NCI-H774 (cell line): ENCODE data around the gene NTRK3.

Source experiments
- DNase-seq: peaks from one replicate; lab custom pipeline; 2025; lab: John Stamatoyannopoulos, UW

NTRK3 gene

GRCh38 chr15:87940768-87941167, 315.8 kb downstream of the NTRK3 start:
- DNase-seq, result no peak

GRCh38 chr15:87939848-87940457, 316.6 kb downstream of the NTRK3 start:
- no peak for DNase-seq

- no peak for DNase-seq
These were observed 318.5 kb downstream of the NTRK3 start for GRCh38 chr15:87938031-87938430.

GRCh38 chr15:87935583-87935982, 321.0 kb downstream of the NTRK3 start:
- no peak for DNase-seq

GRCh38 chr15:87931584-87931983, 325.0 kb downstream of the NTRK3 start:
- no peak for DNase-seq

- DNase-seq, result no peak
These were observed 326.1 kb downstream of the NTRK3 start for GRCh38 chr15:87930457-87930856.

DNA sequence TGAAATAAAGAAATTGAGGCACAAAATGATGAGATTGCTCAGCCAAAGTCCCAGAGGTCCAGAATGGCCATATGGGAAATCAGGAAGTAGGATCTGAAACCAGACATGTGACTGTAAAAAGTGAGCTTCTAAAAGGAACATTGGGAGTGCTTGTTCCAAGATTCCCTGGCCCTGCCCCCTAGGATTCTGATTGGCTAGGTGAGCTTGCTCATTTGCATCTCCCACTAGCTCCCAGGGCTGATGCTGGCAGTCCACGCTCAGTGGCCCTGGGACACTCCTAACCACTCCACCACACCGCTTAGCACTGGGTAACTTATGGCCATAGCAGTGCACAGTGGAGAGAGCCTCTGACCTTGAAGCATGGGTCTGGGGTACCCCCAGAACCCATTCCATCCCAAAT, 326.7 kb downstream of the NTRK3 start:
- no peak for DNase-seq

DNA sequence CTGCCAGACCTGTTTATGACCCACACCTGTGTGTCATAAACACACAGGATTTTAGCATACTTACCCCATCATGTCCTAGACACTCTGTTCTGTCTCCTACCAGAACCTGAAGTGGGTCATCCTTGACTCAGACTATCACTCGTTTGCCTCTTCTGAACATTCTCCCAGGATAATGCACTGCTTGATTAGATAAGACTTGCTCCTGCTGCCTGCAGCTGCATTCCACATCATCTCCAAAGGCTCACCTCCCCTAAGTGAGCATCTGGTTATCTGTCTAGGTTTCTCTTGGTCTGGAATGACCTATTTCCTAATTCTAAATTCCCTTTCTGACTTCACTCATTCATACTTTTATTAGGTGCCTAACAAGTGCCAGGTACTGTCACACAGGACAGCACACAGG, 332.1 kb downstream of the NTRK3 start:
- no peak for DNase-seq

DNA sequence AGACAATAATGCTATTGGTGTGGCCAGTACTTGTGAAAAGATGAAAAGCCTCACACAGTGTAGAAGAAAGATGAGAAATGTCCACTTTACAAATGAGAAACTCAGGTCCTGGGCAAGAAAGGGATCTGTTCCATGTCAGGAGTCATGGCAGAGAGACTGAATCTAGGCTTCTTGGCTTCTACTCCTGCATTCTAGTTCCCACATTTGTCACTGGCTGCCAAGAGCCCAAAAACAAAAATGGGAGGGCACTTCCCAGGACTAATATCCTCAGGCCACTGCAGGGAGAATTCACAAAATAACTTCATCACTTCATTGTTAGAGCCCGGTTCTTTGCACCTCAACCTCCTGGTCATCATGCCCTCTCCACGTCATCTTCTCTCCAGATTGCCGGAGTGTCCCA, 337.5 kb downstream of the NTRK3 start:
- DNase-seq, result no peak

- DNase-seq, result no peak
These were observed 339.1 kb downstream of the NTRK3 start for GRCh38 chr15:87917480-87917879.

DNA sequence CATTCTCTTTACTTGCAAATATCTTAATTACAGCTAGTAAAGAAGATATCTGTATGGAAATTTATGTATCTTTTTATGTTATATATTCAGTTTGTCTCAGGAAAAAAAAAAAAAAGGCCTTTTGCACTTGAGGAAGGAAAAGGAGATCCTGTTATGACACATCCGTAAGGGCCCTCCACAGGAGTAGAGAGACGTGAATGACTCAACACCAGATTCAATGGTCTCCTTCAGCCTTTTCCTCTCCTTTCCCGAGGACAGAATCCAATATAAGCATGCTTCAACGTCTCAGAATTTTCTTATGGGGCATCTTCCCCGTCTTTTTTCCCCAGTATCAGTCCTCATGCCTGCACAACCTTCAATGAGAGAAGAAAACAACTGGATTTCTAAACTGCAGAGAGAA, 340.3 kb downstream of the NTRK3 start:
- DNase-seq, result no peak

GRCh38 chr15:87910301-87910700, 346.2 kb downstream of the NTRK3 start:
- DNase-seq, result no peak

DNA sequence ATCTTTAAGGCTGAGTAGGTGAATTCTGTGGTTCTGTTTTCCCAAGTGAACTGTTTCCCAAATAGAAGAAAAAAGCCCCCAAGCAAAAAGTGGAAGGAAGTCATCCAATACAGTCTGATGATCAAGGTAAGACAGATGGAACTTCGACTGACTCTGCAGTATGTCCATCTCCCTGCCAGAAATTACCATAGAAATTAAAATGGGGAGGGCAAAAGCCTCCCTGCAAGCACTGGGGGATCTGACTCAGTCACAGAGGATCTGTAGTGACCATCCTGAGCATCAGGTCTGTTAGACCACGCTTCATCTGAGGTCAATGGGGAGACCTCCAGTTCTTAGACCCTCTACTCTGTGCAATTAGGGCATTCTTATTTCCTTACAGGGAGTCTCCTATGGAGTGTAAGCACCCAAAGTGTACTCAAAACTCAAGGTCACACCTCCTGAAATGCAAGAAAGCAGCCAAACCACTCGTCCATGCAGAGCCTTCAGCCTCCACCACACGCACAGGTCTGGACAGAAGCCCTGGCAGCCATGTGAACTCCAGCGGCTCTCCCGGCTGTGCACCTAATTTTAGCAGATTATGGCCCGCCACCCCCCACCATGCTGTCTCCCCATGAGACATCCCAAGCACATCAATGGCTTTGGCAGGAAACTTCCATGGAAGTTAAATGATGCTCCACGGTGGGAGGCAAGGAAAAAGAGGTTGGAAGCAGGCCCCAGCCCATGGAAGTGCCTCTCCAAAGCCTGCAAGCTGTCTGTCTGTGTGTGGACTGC, 348.7 kb downstream of the NTRK3 start:
- no peak for DNase-seq

DNA sequence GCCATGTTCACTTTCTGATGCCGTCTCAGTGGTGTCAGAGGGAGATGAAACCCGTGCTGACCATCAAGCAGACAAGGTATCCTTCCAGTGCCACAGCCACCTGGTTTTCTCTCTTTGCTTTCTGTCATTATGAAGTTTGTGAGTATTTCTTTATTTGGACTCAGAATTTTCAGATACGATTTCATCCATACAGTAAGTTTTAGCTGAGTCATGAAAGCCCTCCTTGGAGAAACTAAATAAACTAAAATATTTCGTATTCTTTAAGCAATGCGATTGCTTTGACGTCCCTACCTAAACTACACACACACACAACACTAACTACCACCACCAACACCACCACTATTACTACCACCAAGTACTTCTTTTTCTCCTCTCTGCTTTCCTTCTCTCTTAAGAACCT, 350.1 kb downstream of the NTRK3 start:
- no peak for DNase-seq

DNA sequence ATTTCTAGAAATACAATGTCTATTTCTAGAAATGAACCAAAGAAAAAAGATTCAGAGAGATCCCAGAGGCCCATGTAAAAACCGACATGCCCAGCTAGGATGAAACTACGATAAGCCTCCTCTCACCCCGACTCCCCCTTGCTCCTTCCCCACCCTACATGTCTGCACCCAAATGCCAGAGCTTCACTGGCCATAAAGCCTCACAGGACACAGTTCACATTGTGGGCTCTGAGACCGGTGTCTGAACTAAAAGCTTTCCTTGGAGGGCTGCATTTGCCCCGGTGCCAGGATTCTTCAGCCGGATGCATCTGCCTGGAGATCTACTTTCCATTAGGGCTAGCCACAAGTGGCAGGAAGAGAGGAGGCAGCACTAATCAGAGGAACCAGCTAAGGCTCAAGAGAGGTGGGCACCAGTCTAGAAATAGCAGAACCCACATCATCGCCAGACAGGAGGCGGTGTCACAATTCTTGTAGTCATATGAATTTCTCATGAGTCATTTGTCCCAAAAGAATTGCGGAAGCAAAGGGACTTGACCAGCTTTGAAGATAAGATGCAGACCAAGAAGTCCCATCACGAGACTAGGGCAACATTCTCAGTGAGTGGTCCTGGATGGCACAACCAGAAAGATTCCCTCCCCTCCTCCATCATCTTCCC, 353.6 kb downstream of the NTRK3 start:
- no peak for DNase-seq

DNA sequence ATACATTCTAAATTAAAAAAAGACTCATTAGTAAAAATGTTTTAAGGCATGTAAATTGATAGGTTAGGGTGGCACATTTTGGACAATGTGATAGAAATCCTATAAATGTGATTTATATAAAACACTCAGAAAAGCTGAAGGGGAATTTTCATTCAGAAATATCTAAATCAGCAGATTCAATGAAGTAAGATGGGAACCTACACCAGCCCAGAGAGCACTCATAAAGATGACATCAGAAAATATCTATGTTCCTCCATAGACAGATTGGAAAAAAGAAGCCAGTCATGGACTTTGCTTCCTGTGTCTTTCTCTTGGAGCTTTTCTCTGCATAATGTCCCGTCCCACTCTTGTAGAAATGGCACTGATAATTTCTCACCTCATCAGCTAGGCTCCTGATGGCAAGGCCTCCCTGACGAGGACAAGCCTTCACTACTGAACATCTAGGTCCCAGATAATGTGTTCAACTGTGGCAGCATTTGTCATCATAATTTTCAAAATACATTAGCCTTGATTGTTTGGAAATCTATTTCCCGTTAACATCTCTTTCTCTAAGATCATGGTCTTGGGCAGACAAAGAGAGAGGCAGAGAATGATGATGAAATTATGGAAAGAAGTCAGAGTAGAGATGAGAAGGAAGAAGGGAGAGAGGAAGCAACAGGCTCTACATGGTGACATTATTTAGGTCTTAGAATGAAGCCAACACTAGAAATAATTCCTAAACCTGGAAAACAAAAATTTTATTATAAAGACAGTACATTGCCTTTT, 354.4 kb downstream of the NTRK3 start:
- no peak for DNase-seq

GRCh38 chr15:87901008-87901407, 355.5 kb downstream of the NTRK3 start:
- DNase-seq, result no peak

DNA sequence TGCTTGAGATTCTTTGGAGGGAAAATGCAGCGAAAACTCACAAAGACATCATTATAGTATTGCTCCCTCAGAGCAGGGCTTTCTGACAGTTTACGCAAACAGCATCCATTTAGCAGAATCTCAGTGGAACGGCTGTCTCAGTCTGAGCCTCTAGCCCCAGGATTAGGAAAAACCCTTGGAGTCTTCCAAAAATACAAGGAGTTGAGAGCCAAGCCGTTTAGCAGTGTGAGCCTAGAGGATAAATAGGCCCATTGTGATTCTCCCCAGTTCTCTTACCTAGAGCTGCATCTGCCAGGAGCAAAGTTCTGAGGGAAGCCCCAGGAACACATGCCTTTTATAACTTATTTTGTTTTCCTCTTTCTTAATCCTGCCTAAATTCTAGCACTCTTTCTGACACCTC, 359.6 kb downstream of the NTRK3 start:
- no peak for DNase-seq

- DNase-seq, result no peak
These were observed 369.4 kb downstream of the NTRK3 start for GRCh38 chr15:87887177-87887576.

DNA sequence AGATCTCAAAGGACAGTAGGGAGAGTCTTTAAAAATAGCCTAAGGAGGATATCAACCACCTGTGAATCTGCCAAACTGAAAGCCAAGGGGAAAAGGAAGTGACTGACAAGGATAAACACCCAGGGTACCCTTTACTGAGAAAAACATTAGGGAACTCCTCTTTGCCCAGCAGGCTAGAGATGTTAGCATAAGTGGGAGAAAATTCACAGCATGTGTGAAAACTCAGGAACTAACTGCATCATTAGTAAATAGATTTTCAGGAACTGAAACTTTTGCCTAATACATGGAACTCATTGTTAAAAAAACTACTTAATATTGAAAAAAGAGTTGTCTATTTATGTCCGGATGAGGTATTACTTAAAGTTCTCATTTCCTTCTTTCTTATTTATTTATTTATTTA, 375.5 kb downstream of the NTRK3 start:
- DNase-seq, result no peak

GRCh38 chr15:87877822-87878542, 378.6 kb downstream of the NTRK3 start:
- DNase-seq, result no peak
